ENCODE measurements around the gene PCNT.

GRCh38 chr21:46352913-46353312 lies 29.0 kb downstream of the PCNT start:
- TF ChIP-seq CTCF (IDR thresholded peaks at IDR 0.05): no peak
- no peak for TF ChIP-seq POLR2A (IDR thresholded peaks at IDR 0.05)
